Neuronal stem cell (in vitro differentiated cells): ENCODE results near the gene MOSMO.

Experiments used
- DNase-seq: peaks from one replicate; pipeline ENCODE4 v3.0.0-alpha.2; 2013; ENCODE audit warnings: low spot score
- H2AFZ ChIP-seq: one replicate; pipeline ENCODE4 v1.6.1; 2013; ENCODE audit warnings: mild to moderate bottlenecking, low read length, inconsistent platforms
- H2AK5ac ChIP-seq: 2 replicates; pipeline ENCODE4 v1.6.1; 2013; ENCODE audit warnings: low read depth, mild to moderate bottlenecking, inconsistent platforms, low read length, moderate library complexity, mixed read lengths
- H2BK120ac ChIP-seq: 2 replicates; pipeline ENCODE4 v1.6.1; 2013; ENCODE audit warnings: low read depth, mild to moderate bottlenecking, inconsistent platforms, low read length, moderate library complexity, mixed read lengths
- H2BK12ac ChIP-seq: one replicate; pipeline ENCODE4 v1.6.1; 2013; ENCODE audit warnings: low read length, inconsistent platforms
- H2BK15ac ChIP-seq: 2 replicates; pipeline ENCODE4 v1.6.1; 2013; ENCODE audit warnings: mild to moderate bottlenecking, low read length, inconsistent platforms, mixed read lengths
- H2BK5ac ChIP-seq: one replicate; pipeline ENCODE4 v1.6.1; 2013; ENCODE audit warnings: inconsistent platforms, mild to moderate bottlenecking, low read length, moderate library complexity
- H3K14ac ChIP-seq: one replicate; pipeline ENCODE4 v1.6.1; 2013; ENCODE audit warnings: low read length, inconsistent platforms
- H3K18ac ChIP-seq: 2 replicates; pipeline ENCODE4 v1.6.1; 2013; ENCODE audit warnings: low read length, inconsistent platforms
- H3K23ac ChIP-seq: 2 replicates; pipeline ENCODE4 v1.6.1; 2013; ENCODE audit warnings: low read depth, mild to moderate bottlenecking, mixed read lengths, low read length, inconsistent platforms; ENCODE audit not compliant: poor library complexity
- H3K27ac ChIP-seq: replicated peaks from 3 replicates; pipeline ENCODE4 v1.5.1; 2013; ENCODE audit warnings: low read length, inconsistent platforms
- H3K27me3 ChIP-seq, 3 experiments: 2 replicates each; pipeline ENCODE4 v1.6.1; 2013; ENCODE audit warnings: low read length in 3 of 3, mild to moderate bottlenecking in 2 of 3, inconsistent platforms in 1 of 3, low read depth in 1 of 3, mixed read lengths in 1 of 3, moderate library complexity in 1 of 3; ENCODE audit not compliant: control insufficient read depth in 3 of 3, insufficient read depth in 3 of 3
- H3K36me3 ChIP-seq, 2 donors: replicated peaks in 1 of 2; 2 replicates each; pipeline ENCODE4 v1.6.1; 2013; ENCODE audit warnings: low read length in 2 of 2; ENCODE audit not compliant: control insufficient read depth in 2 of 2, insufficient read depth in 2 of 2
- H3K4ac ChIP-seq: 2 replicates; pipeline ENCODE4 v1.6.1; 2013; ENCODE audit warnings: inconsistent platforms, mild to moderate bottlenecking, low read length, moderate library complexity
- H3K4me1 ChIP-seq, 2 donors: 1 replicate in 1 of 2; 2 replicates in 1 of 2; pipeline ENCODE4 v1.6.1; 2013; ENCODE audit warnings: low read length in 2 of 2, low read depth in 1 of 2; ENCODE audit not compliant: control insufficient read depth in 2 of 2, insufficient read depth in 1 of 2
- H3K4me2 ChIP-seq: one replicate; pipeline ENCODE4 v1.6.1; 2013; ENCODE audit warnings: mild to moderate bottlenecking, low read length, inconsistent platforms; ENCODE audit not compliant: insufficient read depth, poor library complexity, severe bottlenecking
- H3K4me3 ChIP-seq, 2 donors: 2 replicates each; pipeline ENCODE4 v1.5.1; 2013; ENCODE audit warnings: low read length in 2 of 2, mild to moderate bottlenecking in 2 of 2, inconsistent platforms in 1 of 2, moderate library complexity in 1 of 2
- H3K79me1 ChIP-seq: one replicate; pipeline ENCODE4 v1.6.1; 2013; ENCODE audit warnings: low read depth, mild to moderate bottlenecking, inconsistent platforms, low read length, moderate library complexity
- H3K9ac ChIP-seq: one replicate; pipeline ENCODE4 v1.6.1; 2013; ENCODE audit warnings: mild to moderate bottlenecking, low read depth, low read length, inconsistent platforms; ENCODE audit not compliant: poor library complexity
- H3K9me3 ChIP-seq, 2 donors: replicated peaks in 1 of 2; 2 replicates each; pipeline versions ENCODE3 to v1.6.1; 2013; ENCODE audit warnings: low read length in 2 of 2, mild to moderate bottlenecking in 2 of 2, inconsistent platforms in 1 of 2, low read depth in 1 of 2, mixed read lengths in 1 of 2, moderate library complexity in 1 of 2; ENCODE audit not compliant: control insufficient read depth in 2 of 2, insufficient read depth in 1 of 2
- H4K8ac ChIP-seq: one replicate; pipeline ENCODE4 v1.6.1; 2013; ENCODE audit warnings: low read depth, mild to moderate bottlenecking, inconsistent platforms, low read length, moderate library complexity
- H4K91ac ChIP-seq: one replicate; pipeline ENCODE4 v1.6.1; 2013; ENCODE audit warnings: low read length, low read depth, mild to moderate bottlenecking, inconsistent platforms; ENCODE audit not compliant: poor library complexity
- WGBS, 2 donors: extraction: QIAGEN DNeasy Blood & Tissue Kit; methylation state at CpG; one replicate each; pipeline ENCODE4 v1.1.7; 2013; ENCODE audit warnings: missing lambda C conversion rate in 2 of 2, mixed read lengths in 1 of 2; ENCODE audit not compliant: insufficient read length in 2 of 2, insufficient replicate concordance in 1 of 2; ENCODE audit errors: extremely low coverage in 2 of 2; 5-methylcytosine and 5-hydroxymethylcytosine counted together

Gene MOSMO

DNA sequence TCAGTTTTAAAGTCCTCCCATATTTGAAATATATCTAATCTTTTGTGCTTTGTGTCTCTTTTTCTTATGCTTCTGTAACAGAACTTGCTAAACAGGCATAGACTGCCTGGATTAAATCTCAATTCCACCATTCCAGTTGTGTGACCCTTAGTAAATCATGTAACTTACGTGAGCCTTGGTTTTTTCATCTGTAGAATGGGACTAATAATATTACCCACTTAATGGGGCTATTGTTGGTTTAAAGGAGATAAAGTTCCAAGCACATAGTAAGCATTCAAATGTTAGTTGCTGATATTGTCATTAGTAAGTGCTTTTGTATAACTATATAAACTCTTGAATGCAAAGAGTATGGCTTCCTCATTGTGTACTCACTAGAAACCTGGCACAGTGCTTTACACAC is 78.5 kb downstream of the MOSMO start:
- Histone ChIP-seq H3K79me1 (no peaks in the 10 kb centered on the region), H3K9me3 (no peaks in the 10 kb centered on the region), H3K27ac (no peak overlapping the region), H3K18ac (no peak overlapping the region), H2BK15ac (no peak overlapping the region), H2BK120ac (no peak overlapping the region), H3K23ac (no peak overlapping the region), H3K4me1 (no peaks in the 10 kb centered on the region), H2BK5ac (no peak overlapping the region), H3K4me3 (no peak overlapping the region), H3K4ac (no peak overlapping the region), H3K9ac (no peak overlapping the region), H3K14ac (no peak overlapping the region), H2AK5ac (no peak overlapping the region), H2BK12ac (no peak overlapping the region), H3K4me2 (no peak overlapping the region), H3K36me3 (peaks cover 0 to 6% of the 10 kb centered on the region in 2 donors), H2AFZ (no peak overlapping the region), H4K91ac (no peak overlapping the region), H4K8ac (no peak overlapping the region), H3K27me3 (no peaks in the 10 kb centered on the region)
- no peak for DNase-seq
- WGBS, 2 donors = no CpG with 5 or more reads among the region's 1 CpG

GRCh38 chr16:22088642-22089041 is 80.7 kb downstream of the MOSMO start:
- DNase-seq = no peak

DNA sequence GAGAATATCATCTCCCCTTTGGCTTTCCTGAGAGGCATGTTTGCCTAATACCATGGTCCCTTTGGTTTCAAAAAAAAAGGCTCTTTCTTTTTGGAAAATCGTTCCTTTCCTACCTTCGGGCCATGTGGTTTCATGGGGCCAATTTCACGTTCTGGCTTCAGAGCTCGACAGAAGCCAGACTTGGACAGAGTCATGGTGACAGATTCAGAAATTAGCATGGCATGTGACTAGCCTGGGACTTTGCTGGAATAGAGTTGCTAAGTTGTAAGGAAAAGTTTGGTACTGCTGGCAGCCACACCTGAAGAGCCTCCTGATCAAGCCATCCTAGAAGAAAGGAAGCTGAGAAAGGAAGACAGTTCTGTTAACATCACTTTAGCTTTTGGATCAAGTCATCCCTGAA is 82.0 kb downstream of the MOSMO start:
- H3K14ac ChIP-seq = no peak overlapping the region
- H3K36me3 ChIP-seq = peaks cover 0 to 6% of the 10 kb centered on the region in 2 donors
- no peak overlapping the region for H3K18ac ChIP-seq
- no peak overlapping the region for H2BK120ac ChIP-seq
- H2BK12ac ChIP-seq = no peak overlapping the region
- peaks cover 6 to 7% of the 10 kb centered on the region in 2 donors for H3K4me1 ChIP-seq
- no peak overlapping the region for H4K8ac ChIP-seq
- H3K27me3 ChIP-seq = no peaks in the 10 kb centered on the region
- H4K91ac ChIP-seq = no peak overlapping the region
- DNase-seq = no peak
- H3K9me3 ChIP-seq = no peaks in the 10 kb centered on the region
- H3K23ac ChIP-seq = no peak overlapping the region
- no peak overlapping the region for H3K4me2 ChIP-seq
- H2AFZ ChIP-seq = no peak overlapping the region
- H2BK5ac ChIP-seq = no peak overlapping the region
- H3K9ac ChIP-seq = no peak overlapping the region
- H3K27ac ChIP-seq = no peak overlapping the region
- WGBS, 2 donors = no CpG with 5 or more reads among the region's 4 CpGs
- H2AK5ac ChIP-seq = no peak overlapping the region
- no peak overlapping the region for H3K4ac ChIP-seq
- H3K4me3 ChIP-seq = no peak overlapping the region
- no peak overlapping the region for H2BK15ac ChIP-seq
- no peaks in the 10 kb centered on the region for H3K79me1 ChIP-seq

More at GRCh38 chr16:22088642-22089041, 80.7 kb downstream of the MOSMO start:
- H3K36me3 ChIP-seq = peaks cover 0 to 6% of the 10 kb centered on the region in 2 donors
- peaks cover 6 to 7% of the 10 kb centered on the region in 2 donors for H3K4me1 ChIP-seq
- H3K27ac ChIP-seq = no peak overlapping the region
- H3K4me2 ChIP-seq = no peak overlapping the region
- no peak overlapping the region for H2AFZ ChIP-seq
- H3K27me3 ChIP-seq = no peaks in the 10 kb centered on the region
- H3K4ac ChIP-seq = no peak overlapping the region
- H3K14ac ChIP-seq = no peak overlapping the region
- no peak overlapping the region for H3K18ac ChIP-seq
- no peak overlapping the region for H4K8ac ChIP-seq
- WGBS, 2 donors = no CpG with 5 or more reads among the region's 1 CpG
- no peak overlapping the region for H2BK15ac ChIP-seq
- no peak overlapping the region for H2BK120ac ChIP-seq
- no peak overlapping the region for H3K9ac ChIP-seq
- H4K91ac ChIP-seq = no peak overlapping the region
- no peaks in the 10 kb centered on the region for H3K9me3 ChIP-seq
- H2BK12ac ChIP-seq = no peak overlapping the region
- H3K23ac ChIP-seq = no peak overlapping the region
- no peak overlapping the region for H2BK5ac ChIP-seq
- no peaks in the 10 kb centered on the region for H3K79me1 ChIP-seq
- no peak overlapping the region for H3K4me3 ChIP-seq
- no peak overlapping the region for H2AK5ac ChIP-seq

- no peaks in the 10 kb centered on the region for H3K79me1 ChIP-seq
- no peak overlapping the region for H3K27ac ChIP-seq
- H2BK5ac ChIP-seq = no peak overlapping the region
- no peak overlapping the region for H3K4me3 ChIP-seq
- H2AFZ ChIP-seq = peak overlapping the region; percentile 78
- DNase-seq = no peak
- H3K18ac ChIP-seq = no peak overlapping the region
- no peaks in the 10 kb centered on the region for H3K9me3 ChIP-seq
- no peaks in the 10 kb centered on the region for H3K36me3 ChIP-seq
- no peak overlapping the region for H3K14ac ChIP-seq
- H2AK5ac ChIP-seq = no peak overlapping the region
- peaks cover 6 to 7% of the 10 kb centered on the region in 2 donors for H3K4me1 ChIP-seq
- no peak overlapping the region for H3K9ac ChIP-seq
- no peaks in the 10 kb centered on the region for H3K27me3 ChIP-seq
- no peak overlapping the region for H3K4me2 ChIP-seq
- no peak overlapping the region for H2BK12ac ChIP-seq
- no CpG with 5 or more reads among the region's 3 CpGs for WGBS, 2 donors
- no peak overlapping the region for H3K23ac ChIP-seq
- H2BK15ac ChIP-seq = no peak overlapping the region
- H4K8ac ChIP-seq = no peak overlapping the region
- H4K91ac ChIP-seq = no peak overlapping the region
- H3K4ac ChIP-seq = no peak overlapping the region
- no peak overlapping the region for H2BK120ac ChIP-seq
These were observed 83.8 kb downstream of the MOSMO start for GRCh38 chr16:22091721-22092120.
